B cell (primary cell): ENCODE measurements around the gene VANGL2.

Experiments used
- CTCF ChIP-seq: fragments of 200-600 bp; IDR thresholded peaks from one replicate; pipeline ENCODE4 v1.8.0; 2022; ENCODE audit warnings: antibody characterized with exemption, mild to moderate bottlenecking
- EZH2 ChIP-seq: IDR thresholded peaks from 2 replicates; pipeline ENCODE4 v1.6.1; 2012; ENCODE audit warnings: borderline replicate concordance, low read depth, mild to moderate bottlenecking, moderate library complexity, low read length; ENCODE audit not compliant: insufficient read depth, poor library complexity, severe bottlenecking

DNA sequence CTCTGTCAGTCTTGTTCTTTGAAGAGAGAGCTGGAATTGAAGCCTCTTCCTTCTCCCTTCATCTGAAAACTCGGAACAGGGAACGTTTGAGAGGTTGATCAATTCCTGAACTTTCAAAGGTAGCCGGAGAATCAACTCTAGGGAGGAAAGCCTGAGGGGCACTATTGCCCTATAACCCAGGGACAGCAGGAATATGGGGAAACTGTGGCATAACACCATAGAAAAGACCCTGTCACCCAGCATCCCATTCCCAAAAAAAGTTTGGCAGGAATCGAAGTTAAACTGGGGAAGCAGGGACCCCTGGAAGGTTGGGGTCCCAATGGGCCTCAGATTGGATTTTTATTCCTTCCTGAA lies 38.6 kb upstream of the VANGL2 start:
- no peak for TF ChIP-seq CTCF
- TF ChIP-seq EZH2 = no peak
